Stimulated activated CD4-positive, alpha-beta T cell treated with anti-CD3 and anti-CD28 coated beads, Interleukin-1b, Interleukin-23, amount 100 ng/mL, for 48 hours (primary cell): ENCODE measurements around the gene CDH23.

Experiments used
- DNase-seq: peaks from one replicate; pipeline ENCODE4 v3.0.0-alpha.2; 2020

Gene CDH23

DNA sequence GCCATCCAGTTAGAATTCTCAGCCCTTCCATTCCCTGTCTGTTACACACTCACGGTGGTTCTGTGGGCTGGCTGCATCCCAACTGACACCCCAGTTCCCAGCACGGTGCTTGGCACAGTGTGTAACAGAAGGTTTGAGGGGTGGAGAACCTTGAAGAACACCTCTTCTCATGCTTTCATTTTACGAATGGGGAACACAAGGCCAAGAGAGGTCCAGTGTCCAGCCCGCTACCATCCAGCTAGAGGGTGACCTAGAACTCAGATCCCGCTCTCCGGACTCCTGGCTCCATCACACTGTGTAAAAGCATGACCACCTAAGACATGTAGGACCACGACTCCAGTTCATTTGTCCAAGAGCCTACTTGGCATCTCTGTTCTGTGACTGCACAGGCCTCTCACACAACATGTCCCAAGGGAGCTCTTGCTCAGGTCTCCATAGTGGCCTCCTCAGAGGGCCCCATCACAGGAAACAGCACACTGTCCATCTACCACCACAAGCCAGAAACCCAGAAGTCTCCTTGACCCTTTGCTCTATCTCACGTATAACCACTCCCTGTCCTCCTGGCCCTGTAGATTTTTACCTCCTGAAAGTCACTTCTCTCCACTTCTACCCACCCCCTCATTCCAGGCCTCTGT is 2.8 kb upstream of the CDH23 start:
- DNase-seq = no peak

- no peak for DNase-seq
These were observed 1.7 kb upstream of the CDH23 start for GRCh38 chr10:71394926-71395562.

DNA sequence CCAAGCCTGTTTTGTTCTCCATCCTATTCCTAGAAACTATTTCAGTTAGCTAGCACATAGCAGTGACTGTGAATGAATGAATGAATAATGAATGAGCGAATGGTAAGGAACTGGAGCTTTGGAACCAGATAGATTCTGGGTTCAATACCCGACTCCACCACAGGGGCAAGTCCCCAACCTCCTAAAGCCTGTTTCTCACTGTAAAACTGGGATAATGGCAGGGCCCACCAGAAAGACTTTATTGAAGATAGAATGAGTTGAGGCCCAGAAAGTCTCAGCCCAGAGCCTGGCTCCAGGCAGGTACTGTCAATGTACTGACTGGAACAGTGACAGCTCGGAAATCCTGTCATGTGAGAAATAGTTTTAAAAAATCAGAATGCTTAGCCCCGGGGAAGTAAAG is 1.1 kb upstream of the CDH23 start:
- no peak for DNase-seq

- peak; percentile 27 for DNase-seq
These were observed 523 bp upstream of the CDH23 start for GRCh38 chr10:71396084-71396710.

- no peak for DNase-seq
These were observed 834 bp downstream of the CDH23 start for GRCh38 chr10:71397296-71398212.

DNA sequence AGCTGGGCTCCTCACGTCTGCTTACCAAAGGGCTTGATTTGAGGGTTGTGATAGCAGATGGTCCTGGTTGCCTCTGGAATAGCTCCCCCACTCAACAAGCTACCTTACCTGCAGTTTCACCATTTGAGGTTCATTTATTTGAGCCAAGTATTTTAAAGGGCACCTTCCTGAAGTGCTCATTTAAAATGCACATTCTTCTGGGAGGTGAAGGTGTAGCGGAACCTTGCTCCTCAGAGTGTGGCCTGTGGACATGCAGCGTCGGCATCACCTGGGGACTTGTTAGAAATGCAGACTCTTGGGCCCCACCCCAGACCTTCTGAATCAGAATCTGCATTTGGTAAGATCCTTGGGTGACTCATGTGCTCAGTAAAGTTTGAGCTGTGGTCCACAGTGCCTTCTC is 2.3 kb downstream of the CDH23 start:
- DNase-seq = no peak

DNA sequence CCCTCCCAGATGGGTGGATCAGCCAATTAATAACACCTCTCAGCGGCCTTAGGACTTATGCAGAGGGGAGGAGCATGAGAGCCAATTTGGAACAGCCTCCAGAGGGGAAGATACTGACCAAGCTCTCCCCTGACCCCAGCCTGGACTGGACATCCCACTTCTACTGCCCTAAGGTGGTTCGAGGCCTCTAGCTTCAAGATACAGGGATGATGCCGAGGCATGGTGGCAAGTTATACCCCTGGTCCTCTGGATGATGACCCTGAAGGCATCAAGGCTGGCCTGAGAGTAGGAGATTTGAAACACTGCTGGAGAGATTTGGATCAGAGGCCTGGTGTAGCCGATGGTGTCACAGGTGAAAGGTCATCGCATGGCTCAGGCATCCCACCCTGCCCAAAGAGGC is 3.2 kb downstream of the CDH23 start:
- DNase-seq = no peak

DNA sequence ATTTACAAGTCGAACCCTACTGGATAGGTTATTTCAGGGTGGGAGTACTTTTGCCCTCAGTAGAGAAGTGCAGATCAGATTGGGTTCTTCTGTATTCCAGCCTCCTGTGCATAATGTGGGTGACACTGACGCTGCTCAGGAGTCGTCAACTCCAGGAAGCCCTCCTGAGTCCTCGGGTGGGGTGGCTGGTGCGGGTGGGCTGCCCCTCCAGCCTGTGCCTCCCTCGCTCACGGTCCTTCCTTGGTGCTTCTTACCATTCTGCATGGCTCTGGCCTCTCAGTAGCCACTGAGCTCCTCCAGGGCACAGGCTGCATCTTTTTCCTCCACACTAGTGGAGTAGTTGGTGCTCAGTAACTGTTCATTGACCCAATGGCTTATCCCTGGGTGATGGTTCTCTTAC is 4.3 kb downstream of the CDH23 start:
- no peak for DNase-seq

GRCh38 chr10:71402005-71402404 is 5.3 kb downstream of the CDH23 start:
- DNase-seq = no peak

GRCh38 chr10:71404503-71405295 is 8.0 kb downstream of the CDH23 start:
- DNase-seq = no peak

DNA sequence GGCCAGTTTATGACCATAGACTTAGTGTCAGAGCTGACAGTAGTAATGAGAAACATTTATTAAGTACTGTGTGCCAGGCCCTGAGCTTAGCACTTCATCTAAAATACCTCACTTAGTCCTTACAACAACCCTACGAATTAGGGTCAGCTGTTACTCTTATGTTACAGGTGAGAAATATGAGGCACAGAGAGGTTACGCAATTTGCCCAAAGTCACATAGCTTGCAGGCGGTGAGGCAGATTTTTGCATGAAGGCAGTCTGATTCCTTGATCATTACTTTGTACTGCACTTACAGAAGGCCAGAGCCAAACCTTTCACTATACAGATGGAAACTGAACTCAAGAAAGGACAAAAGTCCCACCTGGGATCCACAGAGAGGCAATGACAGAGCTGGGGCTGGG is 10.2 kb downstream of the CDH23 start:
- no peak for DNase-seq

DNA sequence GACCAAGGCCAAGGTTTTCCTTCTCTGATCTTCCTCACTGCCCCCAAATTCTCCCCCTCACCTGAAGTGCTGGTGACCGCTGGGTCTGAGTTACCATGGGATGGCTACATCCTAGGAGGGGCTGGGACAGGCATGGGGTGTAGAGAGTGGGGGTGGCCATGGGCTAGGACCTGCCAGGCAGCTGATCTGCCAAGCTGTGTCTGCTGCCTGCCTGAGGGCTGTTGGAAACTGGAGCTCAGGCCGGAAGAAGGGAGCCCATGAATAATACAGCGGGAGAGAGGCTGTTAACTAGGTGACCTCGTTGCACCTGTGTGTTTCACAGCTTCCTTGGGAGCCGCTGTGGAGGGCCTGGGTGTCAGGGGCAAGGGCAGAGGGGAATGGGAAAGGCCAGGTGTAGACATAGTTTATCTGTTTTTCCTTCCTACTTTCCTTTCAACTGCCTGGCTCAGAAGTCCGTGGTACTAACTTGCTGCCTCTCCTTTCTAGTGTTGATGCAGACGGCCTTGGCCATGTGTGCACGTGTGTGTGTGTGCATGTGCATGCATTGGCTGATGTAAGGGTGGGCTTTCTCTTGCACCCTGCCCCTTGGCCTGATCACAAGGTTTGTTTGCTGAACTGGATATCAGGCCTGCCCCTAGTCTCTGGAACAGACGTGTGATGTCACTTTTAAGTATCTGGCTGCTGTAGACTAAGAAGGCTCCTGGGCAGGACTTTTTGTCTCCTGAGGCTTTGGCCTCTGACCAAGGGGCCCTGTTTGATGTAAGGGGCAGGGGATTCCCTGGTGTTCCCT is 11.9 kb downstream of the CDH23 start:
- no peak for DNase-seq

GRCh38 chr10:71409516-71410104 is 12.9 kb downstream of the CDH23 start:
- DNase-seq = no peak

- DNase-seq = no peak
These were observed 16.9 kb downstream of the CDH23 start for GRCh38 chr10:71413581-71413980.

DNA sequence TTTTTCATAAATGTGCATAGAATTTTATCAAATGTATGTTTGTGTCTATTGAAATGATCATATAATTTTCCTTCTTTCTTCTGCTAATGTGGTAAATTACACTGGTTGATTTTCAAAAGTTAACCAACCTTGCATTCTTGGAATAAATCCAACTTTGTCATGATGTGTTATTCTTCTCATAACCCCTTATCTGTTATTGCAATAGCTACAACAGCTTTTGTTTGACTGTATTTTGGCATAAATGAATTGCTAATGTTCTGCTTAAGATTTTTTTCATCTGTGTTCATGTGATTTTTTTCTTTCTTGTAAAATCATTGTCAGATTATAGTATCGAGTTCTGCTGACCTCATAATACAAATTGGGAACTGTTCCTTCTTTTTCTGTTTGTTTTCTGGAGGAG is 17.6 kb downstream of the CDH23 start:
- DNase-seq = no peak

DNA sequence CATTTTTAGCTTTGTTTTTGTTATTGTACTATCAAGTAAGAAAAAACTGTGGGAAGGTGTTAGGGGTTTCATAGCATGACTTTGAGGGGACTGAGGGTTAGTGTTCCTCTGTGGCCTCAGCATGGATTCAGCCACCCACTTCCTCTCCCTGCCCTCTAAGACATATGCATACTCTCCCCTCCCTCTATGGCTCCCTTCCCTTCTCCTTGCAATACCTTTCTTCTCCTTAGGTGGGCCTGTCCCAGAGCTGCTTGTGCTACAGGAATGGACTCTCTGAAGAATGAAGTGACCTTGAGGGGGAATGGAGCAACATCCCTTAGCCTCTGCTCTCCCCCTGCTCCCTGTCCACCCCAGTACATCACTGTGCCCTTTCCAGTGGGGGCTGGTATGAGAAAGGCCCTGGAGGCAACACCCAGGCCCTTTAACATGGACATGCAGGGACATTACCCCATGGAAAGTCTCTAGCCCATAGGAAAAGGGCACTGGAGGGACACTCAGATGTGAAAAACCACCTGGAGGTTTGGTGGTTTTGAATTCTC is 22.4 kb downstream of the CDH23 start:
- no peak for DNase-seq

GRCh38 chr10:71419750-71420149 is 23.0 kb downstream of the CDH23 start:
- DNase-seq = no peak

DNA sequence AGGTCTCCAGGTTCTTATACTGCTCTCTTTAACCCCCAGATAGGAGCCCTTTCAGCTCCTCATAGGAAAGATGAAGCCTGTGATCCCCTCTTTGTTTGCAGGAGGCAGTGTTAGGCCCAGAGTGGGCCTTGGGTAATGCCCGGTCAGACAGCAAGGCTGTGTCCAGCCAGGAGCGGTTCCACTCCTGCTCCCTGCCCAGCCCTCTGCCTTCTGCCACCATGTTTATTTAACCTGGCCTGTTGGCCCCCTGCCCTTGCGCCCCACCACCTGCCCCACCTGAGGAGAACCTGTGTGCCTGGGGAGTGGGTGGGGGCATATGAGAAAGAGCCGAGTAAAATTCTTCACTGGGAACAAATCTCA is 24.3 kb downstream of the CDH23 start:
- DNase-seq = no peak

GRCh38 chr10:71423250-71423649 is 26.5 kb downstream of the CDH23 start:
- DNase-seq = no peak

- no peak for DNase-seq
These were observed 27.2 kb downstream of the CDH23 start for GRCh38 chr10:71423901-71424300.

GRCh38 chr10:71424496-71425194 is 27.9 kb downstream of the CDH23 start:
- no peak for DNase-seq
